Large intestine (tissue), 3 donors: ENCODE results near the gene FFAR1. TPM values are rescaled to one million over a fixed set of nuclear protein-coding genes. Genes with fewer than 3 reads are reported as not detected.

Source experiments
- DNase-seq, 2 donors: peaks; one replicate each; pipeline versions ENCODE4 v3.0.0 to v3.0.0-alpha.2; 2013
- H3K27ac ChIP-seq: one replicate; pipeline ENCODE4 v1.5.1; 2013; ENCODE audit warnings: low read length
- H3K27me3 ChIP-seq: 2 replicates; pipeline ENCODE4 v1.6.1; 2013; ENCODE audit warnings: low read length; ENCODE audit not compliant: control insufficient read depth, insufficient read depth
- H3K36me3 ChIP-seq: 2 replicates; pipeline ENCODE4 v1.6.1; 2013; ENCODE audit warnings: low read length; ENCODE audit not compliant: control insufficient read depth, insufficient read depth
- H3K4me1 ChIP-seq: one replicate; pipeline ENCODE4 v1.6.1; 2013; ENCODE audit warnings: low read length; ENCODE audit not compliant: control insufficient read depth, insufficient read depth
- H3K4me3 ChIP-seq: one replicate; pipeline ENCODE4 v1.5.1; 2013; ENCODE audit warnings: low read length
- H3K9me3 ChIP-seq: one replicate; pipeline ENCODE4 v1.6.1; 2013; ENCODE audit warnings: mild to moderate bottlenecking, low read depth, low read length, moderate library complexity; ENCODE audit not compliant: control insufficient read depth
- WGBS: methylation state at CpG from one replicate; pipeline ENCODE4 v1.1.5; 2013; ENCODE audit warnings: low lambda C conversion rate; ENCODE audit not compliant: insufficient coverage; 5-methylcytosine and 5-hydroxymethylcytosine counted together
- polyA plus RNA-seq: library from polyadenylated mRNA; unstranded; fragments of 120-200 nt; gene quantifications from one replicate; pipeline ENCODE4 v1.2.1, GENCODE V29; 2013

The FFAR1 gene
- polyA plus RNA-seq, 1 donor = 1.8 TPM

DNA sequence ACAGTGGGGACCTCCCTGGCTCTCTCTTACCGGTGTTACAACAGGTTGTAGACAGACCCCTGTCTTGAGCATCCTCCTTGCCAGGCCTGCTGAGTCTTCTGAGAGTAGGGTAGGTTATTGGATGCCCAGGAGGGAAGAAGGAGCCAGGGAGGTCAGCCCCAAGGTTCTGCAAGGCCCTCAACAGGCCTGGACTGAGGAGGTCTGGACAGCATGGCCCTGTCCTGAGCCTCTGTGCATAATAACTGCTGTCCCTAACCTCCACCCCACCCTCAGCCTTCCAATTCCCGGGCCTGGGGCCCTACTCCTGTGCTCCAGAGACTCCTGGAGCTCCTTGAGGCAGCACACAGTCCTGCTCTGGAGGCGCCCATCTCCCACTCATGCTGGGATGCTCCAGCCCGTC, 18.4 kb upstream of the FFAR1 start:
- no peaks in the 10 kb centered on the region for H3K4me1 ChIP-seq
- H3K4me3 ChIP-seq = no peak overlapping the region
- H3K27me3 ChIP-seq = peaks cover 4% of the 10 kb centered on the region
- H3K27ac ChIP-seq = no peak overlapping the region
- no peaks in the 10 kb centered on the region for H3K36me3 ChIP-seq
- WGBS = no CpG with 5 or more reads among the region's 4 CpGs
- no peak for DNase-seq
- H3K9me3 ChIP-seq = no peaks in the 10 kb centered on the region

DNA sequence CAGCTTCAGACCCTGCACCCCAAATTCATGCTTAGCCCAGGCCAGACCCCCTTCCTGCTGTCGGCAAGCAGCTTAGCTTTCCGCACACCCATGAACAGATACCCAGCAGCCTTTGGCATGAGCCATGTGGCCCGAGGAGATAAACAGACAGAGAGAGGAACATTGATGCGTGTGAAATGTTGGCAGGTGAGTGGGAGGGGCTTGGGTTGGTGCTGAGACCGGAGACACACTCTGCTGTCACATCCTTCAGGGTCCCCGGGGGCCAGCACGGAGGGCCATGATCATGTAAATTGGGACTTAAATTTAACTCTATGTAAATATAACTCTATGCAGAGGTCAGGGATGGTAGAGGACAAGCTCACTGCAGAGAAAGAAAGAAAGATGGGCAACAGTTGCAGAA, 17.2 kb upstream of the FFAR1 start:
- H3K9me3 ChIP-seq = no peaks in the 10 kb centered on the region
- no peaks in the 10 kb centered on the region for H3K36me3 ChIP-seq
- no CpG with 5 or more reads among the region's 7 CpGs for WGBS
- DNase-seq = no peak
- no peak overlapping the region for H3K4me3 ChIP-seq
- no peak overlapping the region for H3K27ac ChIP-seq
- H3K4me1 ChIP-seq = no peaks in the 10 kb centered on the region
- H3K27me3 ChIP-seq = peaks cover 4% of the 10 kb centered on the region

DNA sequence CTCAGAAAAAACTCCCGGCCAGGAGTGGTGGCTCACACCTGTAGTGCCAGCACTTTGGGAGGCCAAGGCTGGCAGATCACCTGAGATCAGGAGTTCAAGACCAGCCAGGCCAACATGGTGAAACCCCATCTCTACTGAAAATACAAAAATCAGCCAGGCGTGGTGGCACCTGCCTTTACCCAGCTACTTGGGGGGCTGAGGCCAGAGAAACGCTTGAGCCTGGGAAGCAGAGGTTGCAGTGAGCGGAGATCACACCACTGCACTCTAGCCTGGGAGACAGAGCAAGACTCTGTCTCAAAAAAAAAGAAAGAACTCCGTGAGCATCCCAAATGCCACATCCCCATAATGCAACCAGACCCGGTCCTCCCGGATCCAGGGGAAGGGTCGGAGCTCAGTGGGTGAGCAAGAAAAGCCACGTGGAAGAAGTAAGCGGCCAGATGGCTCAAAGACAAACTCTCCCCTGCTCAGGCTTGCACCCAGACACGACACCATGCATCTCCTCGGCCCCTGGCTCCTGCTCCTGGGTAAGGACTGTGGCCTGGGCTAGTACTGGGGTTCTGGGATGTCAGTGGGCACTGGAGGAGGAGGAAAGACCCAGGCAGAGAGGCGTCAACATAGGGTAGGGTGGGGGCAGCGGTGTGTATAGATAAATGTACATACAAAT, 16.0 kb upstream of the FFAR1 start:
- Histone ChIP-seq H3K4me3 (no peak overlapping the region), H3K27me3 (peaks cover 4% of the 10 kb centered on the region), H3K9me3 (no peaks in the 10 kb centered on the region), H3K27ac (no peak overlapping the region), H3K4me1 (no peaks in the 10 kb centered on the region), H3K36me3 (no peaks in the 10 kb centered on the region)
- WGBS = no CpG with 5 or more reads among the region's 14 CpGs
- DNase-seq = no peak

DNA sequence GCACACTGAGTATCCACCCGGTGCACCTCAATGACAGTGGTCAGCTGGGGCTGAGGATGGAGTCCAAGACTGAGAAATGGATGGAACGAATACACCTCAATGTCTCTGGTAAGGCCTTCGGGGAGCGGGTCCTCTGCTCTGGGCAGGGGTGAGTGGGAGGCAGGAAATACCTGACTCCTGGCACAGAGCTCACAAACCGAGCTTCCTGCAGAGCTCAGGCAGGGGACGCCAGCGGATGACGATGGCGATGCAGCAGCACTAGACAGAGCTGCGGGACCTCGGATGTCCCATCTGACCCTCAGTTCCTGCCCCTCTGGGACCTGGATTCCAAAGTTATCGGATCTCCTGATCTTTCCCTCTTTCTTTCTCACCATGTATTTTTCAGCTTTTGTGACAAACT, 14.9 kb upstream of the FFAR1 start:
- DNase-seq = no peak
- no CpG with 5 or more reads among the region's 12 CpGs for WGBS
- H3K9me3 ChIP-seq = no peaks in the 10 kb centered on the region
- no peak overlapping the region for H3K4me3 ChIP-seq
- H3K4me1 ChIP-seq = no peaks in the 10 kb centered on the region
- no peak overlapping the region for H3K27ac ChIP-seq
- H3K36me3 ChIP-seq = no peaks in the 10 kb centered on the region
- no peaks in the 10 kb centered on the region for H3K27me3 ChIP-seq

DNA sequence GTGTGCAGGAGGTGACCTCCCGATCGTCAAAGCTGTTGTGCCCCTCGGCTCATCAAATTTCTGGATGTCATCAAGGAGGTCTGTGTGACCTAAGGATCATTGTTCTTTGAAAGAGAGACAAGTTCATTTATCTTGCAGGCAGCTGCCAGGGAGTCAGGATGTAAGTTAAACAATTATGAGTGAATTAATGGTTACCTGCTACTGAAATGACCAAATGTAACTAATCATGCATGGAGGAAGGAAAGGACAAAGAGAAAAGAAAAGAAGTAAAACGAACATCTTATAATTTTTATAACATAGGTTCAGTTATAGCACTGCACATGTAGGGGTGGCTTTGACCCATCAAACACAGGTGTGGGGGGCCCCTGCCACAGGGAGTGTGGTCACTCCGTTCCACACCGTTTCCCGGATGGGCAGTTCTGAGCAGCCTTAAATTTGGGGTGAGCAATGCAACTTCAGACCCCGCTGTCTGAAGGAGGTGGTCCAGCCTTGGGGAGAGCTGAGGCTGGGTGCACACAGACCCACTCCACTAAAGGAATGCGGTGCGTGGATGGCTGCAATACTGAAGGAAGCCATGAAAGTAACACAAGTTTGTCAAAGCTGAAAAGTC, 13.5 kb upstream of the FFAR1 start:
- Histone ChIP-seq H3K4me3 (no peak overlapping the region), H3K4me1 (no peaks in the 10 kb centered on the region), H3K9me3 (no peaks in the 10 kb centered on the region), H3K27me3 (no peaks in the 10 kb centered on the region), H3K27ac (no peak overlapping the region), H3K36me3 (no peaks in the 10 kb centered on the region)
- DNase-seq = no peak
- WGBS = 67% methylated on average over 1 of the region's 10 CpGs

DNA sequence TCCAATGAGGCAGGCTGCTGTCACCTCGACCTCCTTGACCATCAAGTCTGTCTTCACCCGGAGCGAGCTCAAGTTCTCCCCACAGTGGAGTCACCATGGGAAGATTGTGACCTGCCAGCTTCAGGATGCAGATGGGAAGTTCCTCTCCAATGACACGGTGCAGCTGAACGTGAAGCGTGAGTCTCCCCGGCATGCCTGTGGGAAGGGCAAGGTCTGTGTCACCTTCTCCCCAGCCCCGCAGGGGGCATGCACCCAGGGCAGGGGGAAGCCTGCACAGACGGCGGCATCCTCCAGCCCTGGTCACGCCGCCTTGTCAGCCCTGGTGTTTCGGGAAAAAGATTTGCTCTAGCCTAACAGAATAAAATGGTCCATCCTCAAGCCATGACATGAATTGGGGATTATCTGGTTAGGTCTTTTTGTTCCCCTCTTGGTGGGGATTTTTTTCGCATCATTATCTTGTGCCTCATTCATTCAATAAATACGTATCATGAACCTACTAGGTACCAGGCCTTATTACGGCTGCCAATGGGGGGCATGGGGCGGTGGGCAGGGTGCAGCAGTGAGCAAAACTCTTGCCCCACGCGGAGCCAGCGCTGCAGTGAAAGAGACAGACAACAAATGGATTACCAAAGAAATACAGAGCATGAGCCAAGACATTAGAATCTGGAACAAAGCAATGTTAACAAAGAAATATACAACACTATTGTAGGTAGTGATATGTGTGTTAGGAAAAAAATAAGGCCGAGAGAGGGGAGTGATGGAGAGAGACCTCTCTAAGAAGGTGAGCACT, 11.3 kb upstream of the FFAR1 start:
- no peak overlapping the region for H3K27ac ChIP-seq
- DNase-seq = no peak
- no peak overlapping the region for H3K4me3 ChIP-seq
- no peaks in the 10 kb centered on the region for H3K36me3 ChIP-seq
- H3K4me1 ChIP-seq = no peaks in the 10 kb centered on the region
- no peaks in the 10 kb centered on the region for H3K27me3 ChIP-seq
- whole genome bisulfite sequencing = no CpG with 5 or more reads among the region's 21 CpGs
- H3K9me3 ChIP-seq = no peaks in the 10 kb centered on the region

DNA sequence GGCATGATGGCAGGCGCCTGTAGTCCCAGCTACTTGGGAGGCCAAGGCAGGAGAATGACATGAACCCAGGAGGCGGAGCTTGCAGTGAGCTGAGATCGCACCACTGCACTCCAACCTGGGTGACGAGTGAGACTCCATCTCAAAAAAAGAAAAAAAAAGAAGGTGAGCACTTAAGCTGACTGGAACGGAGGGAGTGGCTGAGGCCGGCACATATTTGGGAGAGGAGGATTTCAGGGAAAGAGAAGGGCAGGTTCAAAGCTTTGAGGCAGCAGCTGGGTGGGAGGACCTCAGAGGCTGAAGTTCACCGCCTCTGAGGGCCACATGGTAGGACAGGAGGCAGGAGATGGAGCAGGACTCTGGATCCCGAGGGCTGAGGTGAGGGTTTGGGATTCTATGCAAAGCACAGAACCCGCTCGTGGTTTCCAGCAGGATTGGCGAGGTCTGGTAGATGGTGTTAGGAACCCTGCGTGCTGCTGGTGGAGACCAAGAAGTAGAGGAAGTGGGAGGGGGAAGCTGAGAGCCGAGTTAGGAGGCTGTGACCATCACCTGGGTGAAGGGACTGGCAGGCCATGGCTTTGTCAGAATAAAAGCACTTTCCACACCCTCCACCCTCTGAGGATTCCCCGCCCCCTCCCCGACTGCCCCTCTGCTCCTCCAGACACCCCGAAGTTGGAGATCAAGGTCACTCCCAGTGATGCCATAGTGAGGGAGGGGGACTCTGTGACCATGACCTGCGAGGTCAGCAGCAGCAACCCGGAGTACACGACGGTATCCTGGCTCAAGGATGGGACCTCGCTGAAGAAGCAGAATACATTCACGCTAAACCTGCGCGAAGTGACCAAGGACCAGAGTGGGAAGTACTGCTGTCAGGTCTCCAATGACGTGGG, 10.4 kb upstream of the FFAR1 start:
- no peak overlapping the region for H3K4me3 ChIP-seq
- no peaks in the 10 kb centered on the region for H3K4me1 ChIP-seq
- no CpG with 5 or more reads among the region's 25 CpGs for WGBS
- H3K36me3 ChIP-seq = no peaks in the 10 kb centered on the region
- H3K9me3 ChIP-seq = no peaks in the 10 kb centered on the region
- no peaks in the 10 kb centered on the region for H3K27me3 ChIP-seq
- no peak overlapping the region for H3K27ac ChIP-seq
- no peak for DNase-seq

DNA sequence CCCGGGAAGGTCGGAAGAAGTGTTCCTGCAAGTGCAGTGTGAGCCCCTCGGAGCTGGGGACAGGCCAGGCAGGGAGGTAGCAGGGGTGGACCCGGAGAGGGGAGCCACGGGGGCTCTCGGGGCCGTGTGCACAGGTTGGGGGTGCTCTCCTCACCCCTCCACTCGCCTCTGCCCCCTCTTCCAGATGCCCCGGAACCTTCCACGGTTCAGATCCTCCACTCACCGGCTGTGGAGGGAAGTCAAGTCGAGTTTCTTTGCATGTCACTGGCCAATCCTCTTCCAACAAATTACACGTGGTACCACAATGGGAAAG, 9.8 kb upstream of the FFAR1 start:
- Histone ChIP-seq H3K27me3 (no peaks in the 10 kb centered on the region), H3K27ac (no peak overlapping the region), H3K36me3 (no peaks in the 10 kb centered on the region), H3K9me3 (no peaks in the 10 kb centered on the region), H3K4me3 (no peak overlapping the region), H3K4me1 (no peaks in the 10 kb centered on the region)
- no peak for DNase-seq
- no CpG with 5 or more reads among the region's 13 CpGs for WGBS

DNA sequence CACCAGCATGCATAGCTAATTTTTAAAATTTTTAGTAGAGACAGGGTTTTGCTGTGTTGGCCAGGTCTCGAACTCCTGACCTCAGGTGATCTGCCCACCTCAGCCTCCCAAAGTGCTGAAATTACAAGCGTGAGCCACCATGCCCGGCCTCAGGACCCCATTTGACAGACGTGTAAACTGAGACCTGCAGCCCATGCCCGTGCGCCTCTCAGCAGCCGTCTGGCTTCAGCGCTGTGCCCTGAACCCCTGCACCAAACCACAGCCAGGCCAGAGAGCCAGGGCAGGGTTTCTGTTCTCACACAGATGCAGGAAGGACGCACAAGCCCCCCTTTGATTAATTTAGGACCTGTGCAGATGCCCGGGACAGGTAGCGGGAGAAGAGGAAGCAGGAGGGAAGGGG, 7.3 kb upstream of the FFAR1 start:
- WGBS = no CpG with 5 or more reads among the region's 11 CpGs
- no peak overlapping the region for H3K4me3 ChIP-seq
- H3K27me3 ChIP-seq = no peaks in the 10 kb centered on the region

DNA sequence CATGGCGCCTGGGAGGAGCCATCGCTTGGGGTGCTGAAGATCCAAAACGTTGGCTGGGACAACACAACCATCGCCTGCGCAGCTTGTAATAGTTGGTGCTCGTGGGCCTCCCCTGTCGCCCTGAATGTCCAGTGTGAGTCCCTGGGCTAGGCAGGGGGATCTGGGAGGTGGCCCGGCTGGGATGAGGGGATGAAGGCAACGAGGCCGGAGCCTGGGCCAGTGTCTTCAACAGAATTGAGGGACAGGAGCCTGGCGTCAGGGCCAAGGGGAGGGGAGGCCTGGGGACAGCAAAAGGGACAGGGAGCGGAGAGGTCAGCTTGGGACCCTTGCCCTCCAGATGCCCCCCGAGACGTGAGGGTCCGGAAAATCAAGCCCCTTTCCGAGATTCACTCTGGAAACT, 6.7 kb upstream of the FFAR1 start:
- Histone ChIP-seq H3K4me1 (no peaks in the 10 kb centered on the region), H3K4me3 (no peak overlapping the region), H3K27me3 (no peaks in the 10 kb centered on the region), H3K27ac (no peak overlapping the region), H3K9me3 (no peaks in the 10 kb centered on the region), H3K36me3 (no peaks in the 10 kb centered on the region)
- no CpG with 5 or more reads among the region's 16 CpGs for WGBS
- DNase-seq = no peak

More for the DNA sequence above, 7.3 kb upstream of the FFAR1 start:
- no peaks in the 10 kb centered on the region for H3K9me3 ChIP-seq
- DNase-seq = no peak
- H3K4me1 ChIP-seq = no peaks in the 10 kb centered on the region
- H3K27ac ChIP-seq = no peak overlapping the region
- H3K36me3 ChIP-seq = no peaks in the 10 kb centered on the region
